ENCODE data around the gene PIGQ.

The PIGQ gene

GRCh38 chr16:569445-570254 is at the start of gene PIGQ:
Gene PIGQ, plus strand, starts transcription at chr16:569968. Its CDS starts 4,107 bp downstream, at chr16:574075.
- in situ Hi-C loops (cut with HindIII; ENCODE audit: low sequenced_read_pairs): no loop called here

- in situ Hi-C loops (cut with HindIII; ENCODE audit: low sequenced_read_pairs): no loop called here
Measured at GRCh38 chr16:520847-521246, 48.9 kb upstream of the PIGQ start.

GRCh38 chr16:521381-522210 is 48.2 kb upstream of the PIGQ start:
- in situ Hi-C loops (cut with HindIII; ENCODE audit: low sequenced_read_pairs): no loop called here

GRCh38 chr16:522320-523096 is 47.3 kb upstream of the PIGQ start:
- in situ Hi-C loops (cut with HindIII; ENCODE audit: low sequenced_read_pairs): no loop called here

GRCh38 chr16:523097-523741 is 46.5 kb upstream of the PIGQ start:
- in situ Hi-C loops (cut with HindIII; ENCODE audit: low sequenced_read_pairs): no loop called here

- in situ Hi-C loops (cut with HindIII; ENCODE audit: low sequenced_read_pairs): no loop called here
Measured at GRCh38 chr16:524274-525040, 45.3 kb upstream of the PIGQ start.

- in situ Hi-C loops (cut with HindIII; ENCODE audit: low sequenced_read_pairs): no loop called here
Measured at GRCh38 chr16:525123-525519, 44.6 kb upstream of the PIGQ start.

- in situ Hi-C loops (cut with HindIII; ENCODE audit: low sequenced_read_pairs): no loop called here
Measured at GRCh38 chr16:525520-526180, 44.1 kb upstream of the PIGQ start.

GRCh38 chr16:526181-527014 is 43.4 kb upstream of the PIGQ start:
- in situ Hi-C loops (cut with HindIII; ENCODE audit: low sequenced_read_pairs): no loop called here

GRCh38 chr16:527015-527903 is 42.5 kb upstream of the PIGQ start, which contains the start of gene CAPN15:
Gene CAPN15, plus strand, starts transcription at chr16:527712. Its CDS starts 19,127 bp downstream, at chr16:546839.
- in situ Hi-C loops (cut with HindIII; ENCODE audit: low sequenced_read_pairs): no loop called here

- in situ Hi-C loops (cut with HindIII; ENCODE audit: low sequenced_read_pairs): no loop called here
Measured at GRCh38 chr16:528111-529011, 41.4 kb upstream of the PIGQ start.

- in situ Hi-C loops (cut with HindIII; ENCODE audit: low sequenced_read_pairs): no loop called here
Measured at GRCh38 chr16:529012-529575, 40.7 kb upstream of the PIGQ start.

- in situ Hi-C loops (cut with HindIII; ENCODE audit: low sequenced_read_pairs): no loop called here
Measured at GRCh38 chr16:530111-530817, 39.5 kb upstream of the PIGQ start.

- in situ Hi-C loops (cut with HindIII; ENCODE audit: low sequenced_read_pairs): no loop called here
Measured at GRCh38 chr16:531494-532125, 38.2 kb upstream of the PIGQ start.

Measured in DLD1 (cell line).